MM.1S (cell line): ENCODE measurements around the gene ARID1A.
A peak's percentile ranks its signal among the peaks of the same experiment; 100 is the strongest.

Experiments used
- DNase-seq: peaks from one replicate; pipeline ENCODE4 v3.0.0-alpha.2; 2015
- H2AFZ ChIP-seq: fragments of 300-600 bp; sonication (generic); 2 replicates; pipeline ENCODE4 v1.6.0; 2016; ENCODE audit warnings: antibody characterized with exemption, low read length
- H3F3A ChIP-seq: fragments of 300-600 bp; sonication (generic); 2 replicates; pipeline ENCODE4 v1.6.1; 2016; ENCODE audit warnings: mild to moderate bottlenecking, antibody characterized with exemption, low read length, moderate library complexity, mixed read lengths; ENCODE audit not compliant: insufficient read depth
- H3K27ac ChIP-seq: fragments of 300-600 bp; sonication (generic); 2 replicates; pipeline ENCODE4 v1.5.1; 2016; ENCODE audit warnings: mild to moderate bottlenecking, low read length
- H3K27me3 ChIP-seq: fragments of 300-600 bp; sonication (generic); replicated peaks from 2 replicates; pipeline ENCODE4 v1.6.0; 2016; ENCODE audit warnings: low read length; ENCODE audit not compliant: insufficient read depth
- H3K36me3 ChIP-seq: fragments of 300-600 bp; sonication (generic); replicated peaks from 2 replicates; pipeline ENCODE4 v1.6.1; 2016; ENCODE audit warnings: mild to moderate bottlenecking, low read length, mixed read lengths; ENCODE audit not compliant: insufficient read depth
- H3K4me1 ChIP-seq: fragments of 300-600 bp; sonication (generic); 2 replicates; pipeline ENCODE4 v1.6.1; 2016; ENCODE audit warnings: low read length, mixed read lengths
- H3K4me2 ChIP-seq: fragments of 300-600 bp; sonication (generic); 2 replicates; pipeline ENCODE4 v1.6.0; 2016; ENCODE audit warnings: low read depth, low read length
- H3K4me3 ChIP-seq: fragments of 300-600 bp; sonication (generic); 2 replicates; pipeline ENCODE4 v1.5.1; 2016; ENCODE audit warnings: low read length, mixed read lengths
- H3K79me2 ChIP-seq: fragments of 300-600 bp; sonication (generic); 2 replicates; pipeline ENCODE4 v1.6.1; 2016; ENCODE audit warnings: mixed run types, low read length, mixed read lengths
- H3K9ac ChIP-seq: fragments of 300-600 bp; sonication (generic); 2 replicates; pipeline ENCODE4 v1.6.1; 2016; ENCODE audit warnings: low read length, mixed read lengths
- H3K9me2 ChIP-seq: fragments of 300-600 bp; sonication (generic); replicated peaks from 2 replicates; pipeline ENCODE4 v1.6.1; 2016; ENCODE audit warnings: mild to moderate bottlenecking, low read length, mixed read lengths; ENCODE audit not compliant: insufficient read depth
- H3K9me3 ChIP-seq: fragments of 300-600 bp; sonication (generic); replicated peaks from 2 replicates; pipeline ENCODE4 v1.6.1; 2016; ENCODE audit warnings: mild to moderate bottlenecking, low read length, mixed read lengths; ENCODE audit not compliant: insufficient read depth
- H4K20me1 ChIP-seq: fragments of 300-600 bp; sonication (generic); 2 replicates; pipeline ENCODE4 v1.6.1; 2016; ENCODE audit warnings: mild to moderate bottlenecking, low read length, moderate library complexity, mixed read lengths; ENCODE audit not compliant: insufficient read depth
- EZH2 ChIP-seq: fragments of 300-600 bp; sonication (generic); optimal IDR thresholded peaks from 2 replicates; pipeline ENCODE3; 2017; ENCODE audit warnings: low read depth, mild to moderate bottlenecking, antibody characterized with exemption, low read length, mixed read lengths
- EZH2phosphoT487 ChIP-seq: fragments of 300-600 bp; sonication (generic); IDR thresholded peaks from 2 replicates; pipeline ENCODE4 v1.6.1; 2018; ENCODE audit warnings: antibody characterized with exemption, low read length
- TF ChIP-seq, protein P1 (sequence below): fragments of 300-600 bp; sonication (generic); IDR thresholded peaks from 2 replicates; pipeline ENCODE4 v1.5.1; 2016; ENCODE audit warnings: antibody characterized with exemption, low read length, mixed read lengths

The ARID1A gene

DNA sequence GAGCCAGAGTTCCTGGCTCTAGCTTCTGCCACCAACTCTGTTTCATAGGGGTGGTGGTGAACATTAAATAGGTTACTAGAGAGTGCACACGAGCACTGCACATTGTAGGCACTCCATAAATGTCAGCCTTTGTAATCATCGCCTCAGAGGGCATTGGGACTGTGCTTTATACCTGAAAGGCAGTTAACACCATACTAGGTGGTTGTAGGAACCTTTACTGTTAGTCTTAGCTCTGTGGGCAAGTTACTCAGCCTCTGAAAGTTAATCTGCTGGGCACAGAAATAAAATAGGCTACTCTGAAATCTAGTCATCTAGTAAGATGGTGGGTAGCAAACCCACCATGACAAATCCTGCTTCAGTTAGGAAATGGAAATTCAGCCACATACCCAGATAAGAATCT, 37.6 kb downstream of the ARID1A start:
- H3K4me2 ChIP-seq: peak overlapping the region; percentile 2; the same call in 1 of the 2 replicates
- peaks cover 67% of the 10 kb centered on the region for H3F3A ChIP-seq
- H3K9ac ChIP-seq: no peak overlapping the region
- H2AFZ ChIP-seq: no peak overlapping the region
- peaks cover 96% of the 10 kb centered on the region for H3K79me2 ChIP-seq
- DNase-seq: no peak
- no peaks in the 10 kb centered on the region for H3K9me3 ChIP-seq
- TF ChIP-seq, protein P1, sequence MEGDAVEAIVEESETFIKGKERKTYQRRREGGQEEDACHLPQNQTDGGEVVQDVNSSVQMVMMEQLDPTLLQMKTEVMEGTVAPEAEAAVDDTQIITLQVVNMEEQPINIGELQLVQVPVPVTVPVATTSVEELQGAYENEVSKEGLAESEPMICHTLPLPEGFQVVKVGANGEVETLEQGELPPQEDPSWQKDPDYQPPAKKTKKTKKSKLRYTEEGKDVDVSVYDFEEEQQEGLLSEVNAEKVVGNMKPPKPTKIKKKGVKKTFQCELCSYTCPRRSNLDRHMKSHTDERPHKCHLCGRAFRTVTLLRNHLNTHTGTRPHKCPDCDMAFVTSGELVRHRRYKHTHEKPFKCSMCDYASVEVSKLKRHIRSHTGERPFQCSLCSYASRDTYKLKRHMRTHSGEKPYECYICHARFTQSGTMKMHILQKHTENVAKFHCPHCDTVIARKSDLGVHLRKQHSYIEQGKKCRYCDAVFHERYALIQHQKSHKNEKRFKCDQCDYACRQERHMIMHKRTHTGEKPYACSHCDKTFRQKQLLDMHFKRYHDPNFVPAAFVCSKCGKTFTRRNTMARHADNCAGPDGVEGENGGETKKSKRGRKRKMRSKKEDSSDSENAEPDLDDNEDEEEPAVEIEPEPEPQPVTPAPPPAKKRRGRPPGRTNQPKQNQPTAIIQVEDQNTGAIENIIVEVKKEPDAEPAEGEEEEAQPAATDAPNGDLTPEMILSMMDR: no peak
- TF ChIP-seq EZH2phosphoT487 (no peak), EZH2 (no peak)
- peaks cover 8% of the 10 kb centered on the region for H4K20me1 ChIP-seq
- no peak overlapping the region for H3K4me3 ChIP-seq
- H3K36me3 ChIP-seq: peaks cover 24% of the 10 kb centered on the region
- H3K27me3 ChIP-seq: no peaks in the 10 kb centered on the region
- H3K4me1 ChIP-seq: peaks cover 90% of the 10 kb centered on the region
- no peaks in the 10 kb centered on the region for H3K9me2 ChIP-seq
- peak overlapping the region; percentile 32; the same call in 1 of the 2 replicates for H3K27ac ChIP-seq

DNA sequence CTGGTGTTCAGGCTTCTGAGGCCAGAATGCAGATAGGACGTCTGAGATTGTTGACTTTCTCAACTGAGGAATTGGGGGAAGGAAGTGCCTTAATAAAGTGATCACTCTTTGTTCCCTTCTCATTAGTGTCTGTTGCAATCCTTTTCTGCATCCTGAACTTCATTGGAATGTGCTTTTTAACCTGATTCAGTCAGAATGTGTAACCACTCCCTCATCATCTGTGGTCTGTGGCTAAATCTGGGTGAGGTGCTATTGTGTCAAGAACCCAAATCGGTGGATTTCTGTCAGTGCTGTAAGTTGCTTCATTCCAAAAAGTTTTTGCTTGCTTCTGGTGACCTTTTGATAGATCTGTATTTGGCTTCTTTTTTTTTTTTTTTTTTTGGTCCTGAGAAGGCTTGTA, 38.2 kb downstream of the ARID1A start:
- Histone ChIP-seq H3F3A (peaks cover 68% of the 10 kb centered on the region), H2AFZ (no peak overlapping the region), H3K9me3 (no peaks in the 10 kb centered on the region), H3K9me2 (no peaks in the 10 kb centered on the region), H3K4me1 (peaks cover 89% of the 10 kb centered on the region), H3K27me3 (no peaks in the 10 kb centered on the region), H3K36me3 (peaks cover 23% of the 10 kb centered on the region), H4K20me1 (peaks cover 6% of the 10 kb centered on the region), H3K9ac (no peak overlapping the region), H3K4me3 (no peak overlapping the region), H3K79me2 (peaks cover 92% of the 10 kb centered on the region), H3K4me2 (peak overlapping the region; percentile 55; the same call in 1 of the 2 replicates), H3K27ac (peak overlapping the region; percentile 32; the same call in 1 of the 2 replicates)
- peak; percentile 44 for DNase-seq
- no peak for TF ChIP-seq EZH2phosphoT487
- no peak for TF ChIP-seq EZH2
- TF ChIP-seq, protein P1: no peak

DNA sequence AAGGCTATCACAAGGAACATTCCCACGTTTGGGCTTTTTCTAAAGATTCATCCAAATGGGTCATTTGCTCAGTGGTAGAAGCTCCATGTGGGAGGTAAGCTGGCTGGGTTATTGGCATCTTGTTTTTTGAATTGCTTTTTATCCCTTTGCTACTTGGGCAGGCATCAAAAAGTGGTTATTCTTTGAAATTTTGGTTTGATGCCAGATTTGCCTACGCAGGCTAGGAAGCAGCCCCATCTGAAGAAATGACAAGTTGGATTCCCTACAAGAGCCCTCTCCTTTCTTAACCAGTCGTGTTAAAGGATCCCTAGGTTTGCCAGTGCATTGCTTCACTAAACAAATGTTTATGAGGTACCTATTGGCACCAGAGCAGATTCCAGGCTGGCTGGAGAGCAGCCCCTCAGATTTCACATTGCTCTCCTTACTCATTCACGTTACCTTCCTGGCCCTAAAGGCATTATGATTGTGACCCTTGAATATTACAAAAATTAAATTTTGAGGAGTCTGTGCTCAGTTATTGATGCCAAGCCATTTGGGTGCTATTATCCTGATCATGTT, 38.8 kb downstream of the ARID1A start:
- Histone ChIP-seq H3K4me3 (no peak overlapping the region), H3K27me3 (no peaks in the 10 kb centered on the region), H4K20me1 (no peaks in the 10 kb centered on the region; the same call in 1 of the 2 replicates), H3K9ac (no peak overlapping the region), H3K79me2 (peaks cover 91% of the 10 kb centered on the region), H3F3A (peaks cover 74% of the 10 kb centered on the region), H2AFZ (no peak overlapping the region), H3K9me3 (no peaks in the 10 kb centered on the region), H3K4me2 (peak overlapping the region; percentile 55), H3K4me1 (peaks cover 89% of the 10 kb centered on the region), H3K9me2 (no peaks in the 10 kb centered on the region), H3K36me3 (peaks cover 17% of the 10 kb centered on the region), H3K27ac (peak overlapping the region; percentile 32; the same call in 1 of the 2 replicates)
- no peak for DNase-seq
- no peak for TF ChIP-seq EZH2phosphoT487
- no peak for TF ChIP-seq EZH2
- TF ChIP-seq, protein P1: no peak
